ENCODE results near the gene RXRA.

The RXRA gene

DNA sequence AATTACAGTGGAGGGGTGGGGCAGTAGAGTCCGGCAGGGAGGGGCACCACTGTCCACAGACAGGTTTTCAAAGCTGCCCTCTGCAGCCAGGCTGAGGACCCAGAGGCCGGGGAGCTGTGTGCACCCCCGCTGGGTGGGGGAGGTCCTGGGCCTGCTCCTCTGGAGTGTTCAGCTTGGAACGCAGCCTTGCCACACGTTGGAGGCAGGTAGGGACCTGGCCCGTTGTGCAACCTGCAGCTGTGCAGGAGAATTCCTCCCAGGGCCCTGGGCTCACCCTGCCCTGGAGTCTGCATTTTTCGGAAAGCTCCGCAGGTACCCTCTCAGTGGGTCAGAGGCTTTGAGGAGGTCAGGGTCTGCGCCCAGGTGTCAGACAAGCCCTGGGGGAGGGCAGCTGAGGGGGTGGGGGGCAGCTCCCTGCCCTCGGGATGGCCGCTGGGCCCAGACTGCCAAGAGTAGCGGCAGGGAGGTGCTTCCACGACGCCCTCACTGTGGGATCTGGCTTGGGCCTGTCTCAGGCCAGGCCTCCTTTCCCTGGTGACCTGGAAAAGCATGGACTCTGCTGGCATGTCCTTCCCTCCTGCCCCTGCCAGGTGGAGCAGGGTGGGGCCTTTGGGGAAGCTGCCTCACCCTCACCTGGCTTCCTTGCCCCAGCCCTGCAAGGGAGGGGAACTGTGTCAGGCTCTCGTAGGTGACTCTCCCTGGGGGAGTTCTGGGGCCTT lies 29.5 kb downstream of the RXRA start:
- DNase-seq: no peak

DNA sequence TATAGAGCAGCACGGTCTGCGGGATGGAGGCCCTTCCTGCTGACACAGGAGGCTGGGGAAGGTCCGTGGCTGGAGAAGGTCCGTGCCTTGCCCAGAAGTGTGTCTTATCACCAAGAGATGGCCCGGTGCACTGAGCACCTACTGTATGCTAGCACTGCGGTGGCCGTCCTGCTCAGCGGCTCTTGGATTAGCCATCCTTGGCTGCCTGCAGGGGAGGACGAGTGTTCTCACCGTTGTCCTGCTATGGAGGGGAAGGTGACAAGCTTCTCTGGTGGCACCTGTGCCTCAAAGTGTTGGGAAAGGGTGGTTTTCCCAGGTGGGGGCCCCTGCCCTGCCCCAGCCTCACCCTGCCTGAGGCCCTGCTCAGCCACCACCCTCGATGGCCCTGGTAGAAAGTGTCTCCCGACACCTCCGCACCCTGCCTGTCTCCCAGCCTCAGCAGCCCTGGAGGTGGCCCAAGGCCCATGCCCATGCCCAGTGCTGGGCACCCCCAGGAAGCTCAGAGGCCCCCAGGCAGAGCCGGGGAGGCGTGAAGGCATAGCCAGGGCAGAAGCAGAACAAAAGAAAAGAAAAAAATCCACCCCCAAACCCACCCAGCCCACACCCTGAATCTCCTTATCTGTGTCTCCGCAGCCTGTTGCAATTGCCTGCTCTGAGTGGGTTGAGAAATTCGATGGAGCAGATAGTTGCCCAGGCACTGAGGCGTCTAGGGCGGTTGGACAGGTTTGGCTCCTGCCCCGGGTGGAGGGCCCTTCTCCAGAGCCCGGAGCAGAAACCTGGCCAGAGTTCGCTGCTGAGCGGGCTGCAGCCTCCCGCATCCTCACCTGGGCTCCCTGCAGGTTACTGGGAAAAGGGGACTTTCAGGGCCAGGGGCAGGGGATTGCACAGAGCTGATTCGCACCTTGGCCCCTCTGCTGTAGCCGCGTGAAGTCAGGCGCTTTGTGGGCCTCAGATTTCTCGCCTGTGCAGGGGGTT lies 30.5 kb downstream of the RXRA start:
- DNase-seq: no peak

- no peak for DNase-seq
Measured at GRCh38 chr9:134357631-134358025, 31.4 kb downstream of the RXRA start.

DNA sequence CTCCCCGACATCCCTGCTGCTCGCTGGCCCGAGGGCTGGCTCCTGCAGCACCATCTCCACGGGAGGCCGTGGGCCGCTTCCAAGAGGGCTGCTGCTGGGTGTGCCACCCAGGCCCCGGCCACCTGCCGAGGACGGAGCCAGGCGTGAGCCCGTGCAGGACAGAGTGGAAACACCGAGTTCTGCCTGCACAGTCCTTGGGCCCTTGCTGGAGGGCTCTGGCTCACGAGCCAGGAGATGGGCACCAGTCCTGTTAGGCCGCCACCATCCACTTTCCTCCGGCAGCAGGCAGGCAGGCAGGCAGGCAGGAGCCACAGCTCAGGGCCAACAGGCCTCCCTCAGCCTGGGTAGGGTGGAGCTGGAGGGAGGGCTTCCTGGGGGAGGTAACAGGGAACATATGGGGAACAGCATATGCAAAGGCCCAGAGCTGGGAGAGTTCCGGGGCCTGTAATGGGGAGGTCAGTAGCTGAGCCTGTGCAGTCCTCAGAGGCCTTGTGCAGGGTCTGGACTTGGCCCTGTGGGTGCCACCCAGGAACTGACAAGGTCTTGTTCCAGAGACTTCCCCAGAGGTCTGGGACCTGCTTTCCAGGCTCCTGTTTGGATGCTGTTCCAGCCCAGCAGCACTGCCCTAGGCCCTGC lies 31.9 kb downstream of the RXRA start:
- DNase-seq: no peak

DNA sequence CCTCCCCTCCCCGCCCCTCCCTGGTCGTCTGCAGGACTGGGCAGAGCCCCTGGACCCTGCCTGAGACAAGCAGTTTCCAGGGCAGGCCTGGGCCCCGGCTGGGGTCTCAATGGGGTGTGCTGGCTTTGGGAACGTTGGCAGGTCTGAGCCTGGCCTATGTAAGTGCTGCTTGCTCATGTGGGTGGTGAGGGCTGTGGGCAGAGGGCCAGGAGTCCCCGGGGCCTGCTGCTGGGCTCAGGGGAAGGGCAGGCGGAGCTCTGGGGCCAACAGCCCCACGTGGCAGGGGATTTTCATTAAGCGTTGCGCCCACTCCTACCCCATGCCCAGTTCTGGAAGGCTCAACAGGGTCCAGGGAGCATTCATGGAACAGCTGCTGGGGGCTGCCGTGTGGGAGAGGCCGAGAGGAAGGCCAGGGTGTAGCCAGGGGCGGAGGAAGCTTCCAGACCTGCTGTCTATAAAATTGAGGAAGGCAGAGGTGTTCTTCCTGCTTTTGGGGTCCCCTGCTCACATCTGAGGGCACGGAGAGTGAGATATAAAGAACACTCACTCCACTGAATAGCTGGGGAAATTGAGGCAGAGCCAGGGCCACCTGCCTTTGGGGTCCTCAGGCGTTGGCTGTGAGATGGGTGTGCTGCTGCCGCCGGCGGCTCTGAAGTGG lies 32.5 kb downstream of the RXRA start:
- no peak for DNase-seq

- DNase-seq: no peak
Measured at GRCh38 chr9:134359493-134360179, 33.4 kb downstream of the RXRA start.

- no peak for DNase-seq
Measured at GRCh38 chr9:134360180-134360759, 34.0 kb downstream of the RXRA start.

DNA sequence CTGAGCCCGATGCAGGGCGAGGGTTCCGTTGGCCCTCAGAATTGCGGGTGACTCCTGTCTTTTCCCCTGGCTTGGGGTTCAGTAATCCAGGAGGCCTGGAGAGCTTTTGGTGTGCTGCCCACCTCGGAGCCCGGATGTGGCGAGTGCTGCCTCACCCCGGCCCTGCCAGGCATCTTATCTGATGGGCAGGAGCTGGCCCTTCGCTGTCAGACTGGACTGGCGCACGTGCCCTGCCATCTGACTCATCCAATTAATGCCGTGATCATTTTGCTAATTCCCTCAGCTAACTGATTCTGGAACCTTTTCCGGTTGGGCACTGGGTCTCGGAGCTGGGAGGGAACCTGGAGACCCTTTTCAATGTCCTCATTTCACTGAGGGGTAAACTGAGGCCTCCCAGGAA lies 34.6 kb downstream of the RXRA start:
- no peak for DNase-seq

DNA sequence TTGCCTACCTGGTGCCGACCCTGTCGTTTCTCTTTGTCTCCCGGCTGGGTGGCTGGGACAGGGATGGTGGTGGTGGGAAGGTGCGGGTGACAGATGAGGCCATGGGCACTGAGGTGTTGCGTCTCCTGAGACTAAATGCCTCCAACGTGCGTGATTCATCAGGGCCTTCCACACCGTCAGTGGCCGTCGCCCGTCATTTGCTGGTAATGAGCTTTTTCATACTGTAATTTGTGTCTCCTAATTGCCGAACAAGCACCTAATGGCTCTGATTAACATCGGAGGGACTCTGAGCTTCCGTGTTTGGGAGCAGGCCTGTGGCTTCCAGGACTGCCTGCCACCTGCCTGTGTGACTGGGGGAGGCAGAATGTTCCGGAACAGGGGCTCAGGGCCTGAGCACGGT lies 35.2 kb downstream of the RXRA start:
- no peak for DNase-seq

- DNase-seq: no peak
Measured at GRCh38 chr9:134361843-134362414, 35.7 kb downstream of the RXRA start.

- DNase-seq: no peak
Measured at GRCh38 chr9:134363450-134363849, 37.2 kb downstream of the RXRA start.

DNA sequence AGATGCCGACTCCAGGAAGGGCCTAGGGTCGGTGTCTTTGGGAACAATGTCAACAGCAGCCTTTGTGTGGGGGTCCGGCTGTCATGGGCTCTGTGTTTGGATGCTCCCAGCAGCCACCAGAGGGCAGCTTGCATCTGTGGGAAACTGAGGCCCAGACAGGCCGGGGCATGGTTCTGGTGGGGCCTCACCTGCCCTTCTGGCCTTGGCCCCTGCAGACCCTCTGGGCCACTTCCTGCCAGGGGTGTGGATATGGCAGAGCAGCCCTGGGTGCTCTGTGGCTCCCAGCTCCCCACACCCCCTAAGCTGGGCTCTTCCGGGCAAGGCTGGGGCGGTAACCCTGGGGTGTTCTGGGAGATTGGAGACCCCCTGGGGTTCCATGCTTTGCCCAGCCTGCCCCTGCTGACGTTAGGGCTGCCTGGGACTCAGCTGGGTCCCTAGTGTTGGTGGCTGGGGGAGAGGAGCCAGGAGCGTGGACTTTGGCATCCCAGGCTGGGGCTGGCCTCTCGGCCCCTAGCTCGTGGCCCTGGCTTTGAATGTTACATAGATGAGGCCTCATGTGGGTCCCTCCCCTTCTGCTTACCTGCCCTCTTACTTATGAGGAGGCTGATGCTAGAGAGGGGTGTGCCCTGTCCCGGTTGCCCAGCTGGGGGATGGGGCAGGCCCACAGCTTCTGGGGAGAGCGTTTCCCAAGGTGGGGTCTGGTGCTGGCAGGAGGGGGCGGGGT lies 38.3 kb downstream of the RXRA start:
- DNase-seq: no peak

GRCh38 chr9:134365115-134365596 lies 38.9 kb downstream of the RXRA start:
- no peak for DNase-seq

DNA sequence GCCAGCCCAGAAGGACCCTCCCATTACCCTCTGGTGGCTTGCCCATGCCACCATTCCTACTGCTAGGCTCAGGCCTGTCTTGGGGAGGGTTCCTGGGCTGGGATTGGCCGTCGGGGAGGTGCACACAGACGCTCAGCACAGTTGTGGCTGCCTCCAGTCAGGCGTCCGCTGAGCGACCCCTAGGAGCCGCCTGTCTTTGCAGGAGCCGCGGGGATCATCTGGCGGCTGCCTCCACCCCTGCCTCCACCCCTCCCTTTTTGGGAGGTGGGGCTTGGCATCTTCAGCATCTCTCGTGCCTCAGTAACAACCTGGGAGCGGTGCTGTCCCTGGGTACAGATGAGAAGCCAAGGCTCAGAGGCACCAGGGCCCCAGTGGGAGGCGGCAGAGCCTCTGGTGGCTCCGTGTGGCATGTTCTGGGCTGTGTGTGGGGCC lies 39.6 kb downstream of the RXRA start:
- DNase-seq: no peak

DNA sequence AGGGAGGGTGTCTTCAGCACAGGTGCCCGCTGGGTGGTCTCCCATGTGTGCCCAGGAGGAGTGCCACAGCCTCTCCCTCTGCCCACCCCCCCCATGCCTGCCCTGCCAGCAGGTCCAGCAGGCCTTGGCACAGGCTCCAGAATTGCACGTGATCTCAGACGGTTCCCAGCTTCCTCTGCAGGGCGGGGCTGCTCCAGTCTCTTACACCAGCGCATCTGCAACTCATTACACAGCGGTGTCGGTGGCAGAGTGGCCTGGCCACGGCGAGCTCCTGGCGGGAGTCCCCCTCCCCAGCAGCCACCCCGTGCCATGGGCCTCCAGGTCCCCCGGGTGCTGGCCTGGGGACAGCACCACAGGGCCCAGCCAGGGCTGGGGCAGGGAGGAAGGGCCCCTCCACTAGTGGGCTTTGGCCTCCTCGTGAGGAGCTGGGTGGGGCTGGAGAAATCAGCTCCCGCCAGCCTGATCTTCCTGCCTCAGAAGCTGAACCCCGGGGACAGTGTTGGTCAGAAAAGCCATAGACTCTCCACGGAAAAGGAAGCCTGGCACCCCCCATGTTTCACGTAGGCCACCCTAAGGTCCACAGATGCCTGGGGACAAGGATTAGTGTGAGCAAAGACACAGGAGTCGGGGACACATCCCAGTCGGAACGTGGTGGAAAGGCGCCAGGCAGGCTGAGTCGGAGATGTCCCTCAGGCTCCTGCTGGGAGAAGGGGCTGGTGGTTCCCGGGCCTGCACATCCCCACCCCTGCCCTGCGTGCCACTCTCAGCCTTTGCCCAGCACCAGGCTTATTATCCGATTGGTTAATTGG lies 40.2 kb downstream of the RXRA start:
- DNase-seq: no peak

DNA sequence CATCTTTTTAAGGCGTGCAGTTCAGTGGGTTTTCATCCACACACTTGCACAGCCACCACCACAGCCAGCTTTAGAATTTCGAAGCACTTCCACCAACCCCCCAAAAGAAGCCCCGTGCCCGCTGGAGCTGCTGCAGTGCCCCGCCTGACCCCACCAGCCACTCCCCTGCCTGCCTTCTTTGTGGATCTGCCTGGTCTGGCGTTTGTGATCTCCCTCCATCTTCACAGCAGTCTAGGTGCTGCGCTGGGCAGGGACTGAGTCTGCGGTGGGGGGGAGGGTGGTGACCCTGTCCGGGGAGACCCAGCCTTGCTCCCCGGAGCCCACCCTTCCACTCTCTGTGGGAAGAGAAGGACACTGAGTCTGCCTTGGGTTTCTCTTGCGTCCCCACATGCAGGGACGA lies 40.8 kb downstream of the RXRA start:
- DNase-seq: no peak

- DNase-seq: no peak
Measured at GRCh38 chr9:134367791-134368490, 41.7 kb downstream of the RXRA start.

- DNase-seq: no peak
Measured at GRCh38 chr9:134368571-134368970, 42.3 kb downstream of the RXRA start.

Data from activated naive CD4-positive, alpha-beta T cell treated with anti-CD3 and anti-CD28 coated beads, Interleukin-2, amount 50 U/mL, for 16 hours (primary cell).